Bronchial epithelial cell (primary cell): ENCODE measurements around the gene B3GAT1. TPM values are rescaled to one million over a fixed set of nuclear protein-coding genes. Genes with fewer than 3 reads are reported as not detected.

Experiments used
- DNase-seq: peaks from one replicate; pipeline ENCODE4 v3.0.0-alpha.2; 2010; ENCODE audit warnings: low read depth
- FAIRE-seq: peaks from 2 replicates; lab custom pipeline; 2011; peaks lifted over from hg19 to GRCh38; lab: Jason Lieb, UNC
- H3K27me3 ChIP-seq: 2 replicates; pipeline ENCODE4 v1.5.1; 2011; ENCODE audit warnings: low read length; ENCODE audit not compliant: control insufficient read depth, insufficient read depth
- H3K36me3 ChIP-seq: 2 replicates; pipeline ENCODE4 v1.5.1; 2011; ENCODE audit warnings: low read length; ENCODE audit not compliant: control insufficient read depth, insufficient read depth
- H3K4me3 ChIP-seq: 2 replicates; pipeline ENCODE4 v1.5.1; 2011; ENCODE audit warnings: mild to moderate bottlenecking, low read depth, low read length, control low read depth
- total RNA-seq: library from RNA; depleted of rRNA; stranded (reverse); fragments of >200 nt; gene quantifications from 2 replicates; pipeline ENCODE4 v1.2.1, GENCODE V29; 2014
- TF ChIP-seq, protein P1 (sequence below): IDR thresholded peaks from 2 replicates; pipeline ENCODE4 v1.5.1; 2011; ENCODE audit warnings: mild to moderate bottlenecking, moderate library complexity, low read length, control low read depth, inconsistent platforms; ENCODE audit not compliant: insufficient read depth, severe bottlenecking

Gene B3GAT1
- total RNA-seq, 1 donor from 2014 or later, result under 0.01 TPM

DNA sequence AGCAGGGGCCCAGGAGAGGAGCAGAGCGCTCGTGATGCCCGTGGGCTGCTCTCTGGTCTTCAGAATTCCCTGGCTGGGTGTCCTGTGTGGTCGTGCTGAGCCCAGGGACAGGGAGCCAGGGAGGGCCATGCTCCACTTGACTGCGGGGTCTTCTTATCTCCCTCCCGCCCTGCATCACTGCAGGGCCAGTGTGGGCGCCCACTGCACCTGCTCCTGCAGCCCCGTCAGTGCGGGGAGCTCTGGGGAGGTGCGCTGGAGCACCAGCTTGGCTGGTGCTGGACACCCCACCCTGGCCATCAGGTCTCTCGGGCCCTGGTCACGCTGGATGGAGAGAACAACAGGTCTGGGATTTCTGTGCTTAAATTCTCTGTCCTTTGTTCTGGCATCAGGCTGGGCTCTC is 31.8 kb downstream of the B3GAT1 start:
- no peak overlapping the region for H3K4me3 ChIP-seq
- no peaks in the 10 kb centered on the region for H3K36me3 ChIP-seq
- no peaks in the 10 kb centered on the region for H3K27me3 ChIP-seq
- DNase-seq (no peak), FAIRE-seq (no peak)
- TF ChIP-seq, protein P1, sequence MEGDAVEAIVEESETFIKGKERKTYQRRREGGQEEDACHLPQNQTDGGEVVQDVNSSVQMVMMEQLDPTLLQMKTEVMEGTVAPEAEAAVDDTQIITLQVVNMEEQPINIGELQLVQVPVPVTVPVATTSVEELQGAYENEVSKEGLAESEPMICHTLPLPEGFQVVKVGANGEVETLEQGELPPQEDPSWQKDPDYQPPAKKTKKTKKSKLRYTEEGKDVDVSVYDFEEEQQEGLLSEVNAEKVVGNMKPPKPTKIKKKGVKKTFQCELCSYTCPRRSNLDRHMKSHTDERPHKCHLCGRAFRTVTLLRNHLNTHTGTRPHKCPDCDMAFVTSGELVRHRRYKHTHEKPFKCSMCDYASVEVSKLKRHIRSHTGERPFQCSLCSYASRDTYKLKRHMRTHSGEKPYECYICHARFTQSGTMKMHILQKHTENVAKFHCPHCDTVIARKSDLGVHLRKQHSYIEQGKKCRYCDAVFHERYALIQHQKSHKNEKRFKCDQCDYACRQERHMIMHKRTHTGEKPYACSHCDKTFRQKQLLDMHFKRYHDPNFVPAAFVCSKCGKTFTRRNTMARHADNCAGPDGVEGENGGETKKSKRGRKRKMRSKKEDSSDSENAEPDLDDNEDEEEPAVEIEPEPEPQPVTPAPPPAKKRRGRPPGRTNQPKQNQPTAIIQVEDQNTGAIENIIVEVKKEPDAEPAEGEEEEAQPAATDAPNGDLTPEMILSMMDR, result no peak

DNA sequence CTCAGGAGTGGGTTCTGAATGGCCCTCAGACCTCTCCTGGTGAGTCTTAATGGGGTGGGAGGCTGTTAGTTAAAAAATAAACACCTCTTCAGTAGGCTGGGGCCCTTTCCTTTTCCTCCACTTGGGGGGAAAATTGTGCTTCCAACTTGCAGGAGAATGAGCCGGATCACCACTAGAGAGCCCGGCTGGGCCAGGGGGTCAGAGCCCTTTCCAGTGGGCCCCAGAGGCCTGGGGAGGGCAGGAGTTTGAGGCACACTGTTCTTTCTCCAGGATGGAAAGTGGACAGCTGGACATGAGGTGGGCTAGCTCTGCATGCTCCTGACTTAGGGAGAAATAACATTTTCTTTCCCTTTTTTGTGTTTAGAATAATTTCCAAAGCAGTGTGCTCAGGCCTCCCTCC is 32.8 kb downstream of the B3GAT1 start:
- Histone ChIP-seq H3K27me3 (no peaks in the 10 kb centered on the region), H3K4me3 (no peak overlapping the region), H3K36me3 (no peaks in the 10 kb centered on the region)
- FAIRE-seq, result no peak
- DNase-seq, result no peak
- TF ChIP-seq, protein P1, result no peak

DNA sequence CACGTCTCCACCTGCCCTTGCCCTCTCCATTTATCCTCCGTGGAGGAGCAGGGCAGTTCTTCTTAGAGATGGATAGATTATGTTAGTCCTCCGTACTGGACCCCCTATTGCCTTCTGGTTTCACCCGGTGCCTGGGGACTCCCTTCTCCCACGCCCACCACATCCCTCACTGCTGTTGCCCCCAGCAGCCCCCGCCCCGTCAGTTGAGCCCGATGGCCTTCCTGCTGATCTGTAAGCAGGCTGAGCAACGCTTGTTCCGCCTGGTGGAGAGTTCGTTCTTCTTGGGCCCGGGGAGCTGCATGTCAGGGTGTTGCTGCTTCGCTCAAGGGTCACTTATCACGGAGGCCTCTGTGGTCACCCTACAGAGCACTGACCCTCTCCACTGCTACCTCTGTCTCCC is 34.2 kb downstream of the B3GAT1 start:
- DNase-seq (no peak), FAIRE-seq (no peak)
- TF ChIP-seq, protein P1, result no peak
- no peak overlapping the region for H3K4me3 ChIP-seq
- no peaks in the 10 kb centered on the region for H3K27me3 ChIP-seq
- H3K36me3 ChIP-seq, result no peaks in the 10 kb centered on the region

DNA sequence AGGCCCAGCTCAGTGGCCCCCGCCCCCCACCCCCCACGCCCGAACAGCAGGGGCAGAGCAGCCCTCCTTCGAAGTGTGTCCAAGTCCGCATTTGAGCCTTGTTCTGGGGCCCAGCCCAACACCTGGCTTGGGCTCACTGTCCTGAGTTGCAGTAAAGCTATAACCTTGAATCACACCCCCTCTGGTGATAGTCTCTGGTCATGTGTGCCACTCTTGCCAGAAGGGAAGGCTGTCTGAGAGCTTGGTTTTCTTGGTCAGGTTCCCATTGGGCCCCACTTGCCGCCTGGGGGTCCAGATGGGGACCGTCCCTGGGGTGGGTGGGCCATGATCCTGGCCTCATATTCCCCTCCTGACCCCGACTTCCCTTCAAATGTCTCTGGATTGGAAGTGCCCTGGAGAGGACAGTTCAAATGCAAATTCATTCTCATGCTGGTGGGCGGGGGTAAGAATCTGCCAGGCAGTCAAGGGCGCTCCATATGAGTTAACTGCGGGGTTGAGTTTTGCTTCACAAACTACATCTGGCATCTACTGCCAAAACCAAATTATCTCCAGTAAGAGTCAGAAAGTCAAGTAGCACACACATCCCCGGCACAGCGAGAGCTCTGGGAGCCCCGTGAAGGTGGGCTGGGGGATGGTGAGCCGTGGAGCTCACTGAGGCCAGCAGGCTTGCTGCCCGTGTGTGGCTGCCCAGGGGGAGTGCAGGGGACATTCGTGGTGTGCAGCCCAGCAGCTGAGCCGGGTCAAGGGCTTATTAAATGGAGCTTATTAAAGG is 35.7 kb downstream of the B3GAT1 start:
- Histone ChIP-seq H3K4me3 (no peak overlapping the region), H3K36me3 (no peaks in the 10 kb centered on the region), H3K27me3 (no peaks in the 10 kb centered on the region)
- DNase-seq (no peak), FAIRE-seq (no peak)
- TF ChIP-seq, protein P1, result no peak

DNA sequence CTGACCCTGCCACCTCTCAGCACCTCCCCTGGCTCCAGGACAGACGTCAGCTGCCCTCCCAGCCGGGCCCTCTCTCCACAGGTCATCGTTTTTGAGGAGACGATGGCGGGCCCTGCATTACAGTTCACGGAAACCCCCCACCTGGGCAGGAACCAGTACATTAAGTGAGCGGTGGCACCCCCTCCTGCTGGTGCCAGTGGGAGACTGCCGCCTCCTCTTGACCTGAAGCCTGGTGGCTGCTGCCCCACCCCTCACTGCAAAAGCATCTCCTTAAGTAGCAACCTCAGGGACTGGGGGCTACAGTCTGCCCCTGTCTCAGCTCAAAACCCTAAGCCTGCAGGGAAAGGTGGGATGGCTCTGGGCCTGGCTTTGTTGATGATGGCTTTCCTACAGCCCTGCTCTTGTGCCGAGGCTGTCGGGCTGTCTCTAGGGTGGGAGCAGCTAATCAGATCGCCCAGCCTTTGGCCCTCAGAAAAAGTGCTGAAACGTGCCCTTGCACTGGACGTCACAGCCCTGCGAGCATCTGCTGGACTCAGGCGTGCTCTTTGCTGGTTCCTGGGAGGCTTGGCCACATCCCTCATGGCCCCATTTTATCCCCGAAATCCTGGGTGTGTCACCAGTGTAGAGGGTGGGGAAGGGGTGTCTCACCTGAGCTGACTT is 37.0 kb downstream of the B3GAT1 start:
- DNase-seq (no peak), FAIRE-seq (no peak)

More for the DNA sequence above, 37.0 kb downstream of the B3GAT1 start:
- TF ChIP-seq, protein P1, result no peak
- H3K36me3 ChIP-seq, result no peaks in the 10 kb centered on the region
- H3K4me3 ChIP-seq, result no peak overlapping the region
- H3K27me3 ChIP-seq, result no peaks in the 10 kb centered on the region
